ENCODE data around the gene PARP14.
"Not testable (repeated sequence)": the region's sequence is repeated elsewhere in the genome, so short reads cannot be mapped to it uniquely, and the experiment has no call there.

The PARP14 gene

GRCh38 chr3:122742234-122742633 lies 61.6 kb downstream of the PARP14 start:
- DNase-seq (ENCODE audit: low read depth) = no peak
- no peak for TF ChIP-seq CTCF (IDR thresholded peaks at IDR 0.05; ENCODE audit: low read depth, low read length, missing control alignments)
- H3K4me3 ChIP-seq (ENCODE audit: low read depth, low read length) = no peak overlapping the region

- TF ChIP-seq CTCF (IDR thresholded peaks at IDR 0.05; ENCODE audit: low read depth, low read length, missing control alignments) = no peak
- no peak for DNase-seq (ENCODE audit: low read depth)
- no peak overlapping the region for H3K4me3 ChIP-seq (ENCODE audit: low read depth, low read length)
Measured at GRCh38 chr3:122743581-122744120, 63.0 kb downstream of the PARP14 start.

- no peak for TF ChIP-seq CTCF (IDR thresholded peaks at IDR 0.05; ENCODE audit: low read depth, low read length, missing control alignments)
- DNase-seq (ENCODE audit: low read depth) = no peak
- H3K4me3 ChIP-seq (ENCODE audit: low read depth, low read length) = no peak overlapping the region
Measured at GRCh38 chr3:122745369-122746021, 64.9 kb downstream of the PARP14 start.

- H3K4me3 ChIP-seq (ENCODE audit: low read depth, low read length); DNase-seq (ENCODE audit: low read depth): not testable (repeated sequence)
Measured at GRCh38 chr3:122747295-122747694, 66.7 kb downstream of the PARP14 start.

GRCh38 chr3:122748347-122748746 lies 67.7 kb downstream of the PARP14 start:
- TF ChIP-seq CTCF (IDR thresholded peaks at IDR 0.05; ENCODE audit: low read depth, low read length, missing control alignments) = no peak
- no peak overlapping the region for H3K4me3 ChIP-seq (ENCODE audit: low read depth, low read length)
- no peak for DNase-seq (ENCODE audit: low read depth)

GRCh38 chr3:122754929-122755328 lies 74.3 kb downstream of the PARP14 start:
- H3K4me3 ChIP-seq (ENCODE audit: low read depth, low read length) = no peak overlapping the region
- DNase-seq (ENCODE audit: low read depth) = no peak
- TF ChIP-seq CTCF (IDR thresholded peaks at IDR 0.05; ENCODE audit: low read depth, low read length, missing control alignments) = peak; percentile 85

GRCh38 chr3:122755491-122755890 lies 74.9 kb downstream of the PARP14 start:
- H3K4me3 ChIP-seq (ENCODE audit: low read depth, low read length) = no peak overlapping the region
- TF ChIP-seq CTCF (IDR thresholded peaks at IDR 0.05; ENCODE audit: low read depth, low read length, missing control alignments) = no peak
- DNase-seq (ENCODE audit: low read depth) = no peak

Data from GM12864 (cell line).